G401.6 (cell line): ENCODE measurements around the gene SFMBT2.

ENCODE experiments used
- FAIRE-seq: peaks from 2 replicates; lab custom pipeline; 2012; peaks lifted over from hg19 to GRCh38; lab: Jason Lieb, UNC

Gene SFMBT2

DNA sequence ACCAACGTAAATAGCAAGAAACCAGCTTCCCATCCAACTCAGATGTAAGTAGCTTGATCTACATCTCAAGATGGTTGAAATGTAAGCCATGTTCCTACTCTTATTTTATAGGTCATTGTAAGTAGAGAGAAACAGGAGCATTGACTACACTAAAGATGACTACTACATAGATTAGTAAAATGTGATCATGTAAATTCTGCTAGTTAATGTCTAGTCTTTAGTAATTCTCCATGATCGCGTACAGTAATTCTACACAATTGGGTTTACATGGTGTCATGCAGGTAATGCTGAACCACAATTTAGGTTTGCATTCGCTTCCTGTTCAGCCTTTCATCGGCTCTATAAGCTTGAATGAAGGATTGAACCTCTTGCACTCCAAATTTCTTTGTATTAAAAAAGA is 14.9 kb upstream of the SFMBT2 start:
- no peak for FAIRE-seq

DNA sequence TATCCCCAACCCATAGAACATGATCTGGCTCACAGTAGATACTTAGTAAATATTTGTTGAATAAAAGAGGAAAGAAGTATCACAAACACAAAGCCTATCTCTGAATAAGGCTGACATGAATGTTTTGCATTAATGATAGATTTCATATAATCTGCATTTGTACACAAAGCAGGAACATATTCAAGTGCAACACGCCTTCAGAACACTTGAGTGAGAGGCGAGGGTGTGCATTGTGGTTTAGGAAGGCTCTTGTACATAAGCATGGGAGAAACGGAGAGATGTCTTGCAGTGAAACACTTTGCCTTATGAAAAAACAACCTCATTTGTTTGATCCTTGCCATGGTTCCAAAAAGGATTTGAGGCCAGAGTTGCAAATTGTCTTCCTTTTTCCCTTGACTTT is 14.1 kb upstream of the SFMBT2 start:
- no peak for FAIRE-seq

DNA sequence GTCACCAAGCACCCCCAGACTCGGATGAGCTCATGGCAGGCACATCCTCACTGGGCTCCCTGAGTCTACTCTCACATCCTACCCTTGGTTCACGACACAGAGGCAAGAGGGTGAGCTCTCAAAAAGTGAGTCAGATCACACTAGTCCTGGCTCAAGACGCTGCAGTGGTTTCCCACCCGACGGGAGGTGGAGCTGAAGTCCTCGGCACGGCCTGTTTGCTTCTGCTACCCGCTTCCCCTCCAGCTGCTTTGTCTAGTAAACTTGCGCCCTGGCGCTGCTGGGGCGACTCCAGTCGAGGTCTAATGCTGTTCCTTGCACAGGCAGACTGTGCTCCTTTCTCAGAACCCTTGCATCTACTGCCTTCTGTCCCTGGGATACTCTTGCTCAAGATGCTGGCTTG is 13.5 kb upstream of the SFMBT2 start:
- FAIRE-seq, result no peak

DNA sequence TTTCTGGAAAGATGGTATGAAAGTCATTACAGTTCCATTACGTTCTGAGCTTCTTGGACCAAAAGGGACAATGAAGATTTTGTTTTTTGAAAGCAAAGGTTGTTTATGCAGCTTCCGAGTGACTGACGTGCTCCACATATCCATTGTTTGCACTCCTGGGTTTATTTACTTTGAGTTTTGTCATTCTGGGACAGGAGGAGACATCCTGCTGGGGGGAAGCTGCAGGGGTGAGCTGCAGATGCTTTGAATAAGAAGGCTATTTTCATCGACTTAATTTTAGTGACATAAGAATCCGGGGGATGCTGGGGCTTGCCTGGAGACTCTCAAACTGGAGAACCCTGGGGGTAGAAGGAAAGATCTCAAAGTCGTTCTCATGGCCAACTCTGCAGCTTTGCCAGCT is 12.7 kb upstream of the SFMBT2 start:
- FAIRE-seq, result no peak

DNA sequence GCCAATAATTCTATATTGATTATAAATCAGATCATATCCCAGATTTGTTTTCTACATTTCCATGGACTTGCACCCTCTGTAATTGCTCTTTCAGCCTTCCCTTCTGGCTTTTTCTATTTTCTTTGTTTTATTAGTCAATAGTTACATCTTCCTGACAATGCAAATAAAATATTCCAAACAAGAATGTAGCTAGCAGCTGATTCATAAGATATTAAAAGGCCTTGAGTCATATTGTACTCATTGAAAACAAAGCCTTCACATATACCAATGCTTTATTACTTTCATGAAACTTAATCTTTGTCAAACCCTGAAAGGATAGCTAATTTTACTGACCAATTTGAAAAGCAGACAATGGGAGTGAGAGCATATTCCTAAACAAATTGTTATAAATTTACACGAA is 10.7 kb upstream of the SFMBT2 start:
- no peak for FAIRE-seq

DNA sequence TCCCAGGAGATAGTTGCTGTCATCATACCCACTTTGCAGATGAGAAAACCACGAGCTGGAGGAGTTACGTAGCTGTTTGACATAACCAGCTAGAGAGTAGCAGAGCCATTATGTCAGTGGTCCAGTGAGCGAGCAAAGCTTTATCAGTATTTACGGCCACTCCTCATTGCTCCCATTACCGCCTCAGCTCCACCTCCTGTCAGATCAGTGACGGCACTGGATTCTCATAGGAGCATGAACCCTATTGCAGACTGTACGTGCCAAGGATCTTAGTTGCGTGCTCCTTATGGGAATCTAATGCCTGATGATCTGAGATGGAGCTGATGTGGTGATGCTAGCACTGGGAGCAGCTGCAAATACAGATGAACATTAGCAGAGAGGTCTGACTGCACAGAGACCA is 9.2 kb upstream of the SFMBT2 start:
- FAIRE-seq, result no peak

DNA sequence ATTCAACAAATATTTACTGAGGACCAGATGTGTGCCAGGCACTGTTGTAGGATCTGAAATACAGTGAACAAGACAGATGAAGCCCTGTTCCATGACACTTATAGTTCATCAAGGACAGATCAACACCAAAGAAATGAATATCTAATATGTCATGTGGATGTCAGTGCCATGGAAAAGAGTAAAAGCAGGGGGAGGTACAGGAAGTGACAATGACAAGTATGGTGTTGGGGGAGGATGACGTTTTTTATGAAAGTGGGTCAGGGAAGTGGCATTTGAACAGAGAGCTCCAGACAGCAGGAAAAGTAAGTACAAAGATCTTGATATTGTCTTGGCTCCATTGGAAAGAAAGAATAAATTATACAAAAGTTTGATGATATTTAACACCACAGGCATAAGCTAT is 7.0 kb upstream of the SFMBT2 start:
- no peak for FAIRE-seq

DNA sequence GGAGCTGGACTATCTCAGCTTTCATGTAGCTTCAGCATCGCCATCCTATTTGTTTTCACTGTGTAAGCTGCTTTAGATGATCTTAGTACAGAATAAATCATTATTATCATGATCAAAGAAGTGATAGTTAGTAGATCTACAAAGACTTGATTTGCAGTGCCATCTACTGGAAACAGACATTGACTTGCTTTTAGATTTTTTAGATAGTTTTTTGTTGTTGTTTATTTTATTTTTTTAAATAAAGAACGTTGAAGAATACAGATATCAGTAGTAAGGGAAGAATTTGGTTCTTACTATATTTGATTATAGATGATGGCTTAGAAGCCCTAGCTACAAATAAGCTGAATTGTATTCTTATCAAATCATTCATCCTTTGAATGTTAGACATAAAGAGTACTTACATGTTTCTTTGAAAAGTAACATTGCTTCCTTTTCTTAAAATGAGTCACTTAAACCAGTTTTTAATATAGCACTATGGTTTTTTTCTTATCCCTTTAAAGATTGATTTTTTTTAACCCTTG is 6.3 kb upstream of the SFMBT2 start:
- peak; percentile 73 for FAIRE-seq

DNA sequence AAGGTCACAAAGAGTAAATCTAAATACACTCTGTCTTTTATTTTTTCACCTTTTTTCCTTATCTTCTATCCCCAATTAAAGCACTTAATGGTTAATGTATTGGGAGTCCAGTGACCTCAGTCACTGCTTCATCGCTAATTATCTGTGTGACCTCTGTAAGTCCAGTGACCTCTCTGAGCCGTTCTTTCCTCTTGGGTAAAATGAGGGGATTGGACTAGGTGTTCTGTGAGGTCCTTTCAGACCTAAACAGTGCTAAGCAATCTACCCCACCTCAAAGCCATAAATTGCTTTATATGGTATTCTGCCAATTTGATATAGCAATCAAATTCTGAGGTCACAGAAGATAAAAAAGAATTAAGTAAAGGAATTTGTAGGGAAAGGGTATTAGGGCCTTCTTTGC is 3.9 kb upstream of the SFMBT2 start:
- no peak for FAIRE-seq

DNA sequence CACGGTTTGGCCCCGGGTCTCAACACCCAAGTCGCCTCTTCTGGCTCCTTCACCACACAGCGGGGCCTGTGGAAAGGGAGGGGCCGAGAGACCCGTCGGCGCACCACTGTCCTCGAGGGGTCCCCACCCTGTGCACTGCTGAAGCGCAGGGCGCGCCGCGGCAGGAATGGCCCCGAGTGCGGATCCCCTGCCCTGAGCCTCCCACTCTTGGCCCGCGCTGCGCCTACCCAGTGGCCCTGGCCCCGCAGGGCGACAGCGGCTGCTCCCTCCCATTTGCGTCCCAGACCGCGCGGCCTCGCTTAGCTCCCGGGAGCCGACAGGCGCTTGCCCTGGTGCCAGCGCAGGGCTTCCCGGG is 2.1 kb upstream of the SFMBT2 start:
- no peak for FAIRE-seq

DNA sequence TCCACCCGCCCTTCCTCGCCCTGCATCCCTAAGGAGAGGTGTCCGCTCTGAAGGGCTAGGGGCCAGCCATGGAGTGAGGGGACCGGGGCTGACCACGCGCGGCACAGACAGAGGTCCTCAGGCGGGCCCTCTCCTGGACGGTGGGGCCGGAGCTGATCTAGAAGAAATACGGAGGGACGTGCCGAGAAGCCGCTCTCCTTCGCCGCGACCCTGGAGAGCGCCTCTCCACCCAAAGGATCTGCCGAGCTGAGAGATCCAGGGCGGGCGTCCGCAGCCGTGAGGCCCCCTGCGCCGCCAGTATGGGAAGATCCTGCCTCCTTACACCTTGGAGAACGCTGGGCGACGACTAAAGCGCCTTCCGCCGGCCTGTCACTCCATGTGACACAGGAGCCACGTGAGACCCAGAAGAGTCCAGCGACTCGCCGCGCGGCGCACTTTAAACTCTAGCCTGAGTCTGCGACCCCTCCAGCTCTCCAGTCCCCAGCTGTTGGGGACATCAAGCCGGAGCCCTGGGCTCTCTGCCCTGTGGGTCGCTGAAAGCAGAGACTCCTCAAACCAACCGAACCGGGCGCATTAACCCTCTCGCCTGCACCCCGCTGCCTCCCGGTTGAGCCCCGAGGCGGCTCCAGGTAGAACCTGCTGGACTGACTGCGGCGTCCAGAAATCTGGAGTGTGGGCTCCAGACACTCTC is 1.5 kb upstream of the SFMBT2 start:
- no peak for FAIRE-seq

DNA sequence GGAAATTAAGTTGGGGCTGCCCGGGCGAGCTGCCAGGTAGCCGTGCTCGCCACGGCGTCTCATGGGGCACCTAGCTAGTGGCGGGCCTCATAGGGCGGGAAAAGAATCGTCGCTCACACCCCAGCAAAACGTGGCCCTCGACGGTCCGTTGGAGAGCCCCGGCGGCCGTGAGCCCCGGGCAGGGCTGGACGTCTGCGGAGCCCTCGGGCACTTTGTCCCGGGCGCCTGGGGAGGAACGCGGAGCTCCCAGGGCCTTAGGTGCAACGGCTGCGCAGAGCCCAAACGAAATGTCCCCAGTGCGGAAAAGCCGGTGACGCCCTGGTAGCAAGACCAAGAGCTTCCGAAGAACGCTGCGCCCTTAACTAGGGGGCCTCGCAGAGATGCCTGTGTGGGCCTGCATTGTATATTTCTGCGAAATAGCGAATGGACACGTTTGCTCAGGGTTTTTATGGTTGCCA is 866 bp upstream of the SFMBT2 start:
- no peak for FAIRE-seq

DNA sequence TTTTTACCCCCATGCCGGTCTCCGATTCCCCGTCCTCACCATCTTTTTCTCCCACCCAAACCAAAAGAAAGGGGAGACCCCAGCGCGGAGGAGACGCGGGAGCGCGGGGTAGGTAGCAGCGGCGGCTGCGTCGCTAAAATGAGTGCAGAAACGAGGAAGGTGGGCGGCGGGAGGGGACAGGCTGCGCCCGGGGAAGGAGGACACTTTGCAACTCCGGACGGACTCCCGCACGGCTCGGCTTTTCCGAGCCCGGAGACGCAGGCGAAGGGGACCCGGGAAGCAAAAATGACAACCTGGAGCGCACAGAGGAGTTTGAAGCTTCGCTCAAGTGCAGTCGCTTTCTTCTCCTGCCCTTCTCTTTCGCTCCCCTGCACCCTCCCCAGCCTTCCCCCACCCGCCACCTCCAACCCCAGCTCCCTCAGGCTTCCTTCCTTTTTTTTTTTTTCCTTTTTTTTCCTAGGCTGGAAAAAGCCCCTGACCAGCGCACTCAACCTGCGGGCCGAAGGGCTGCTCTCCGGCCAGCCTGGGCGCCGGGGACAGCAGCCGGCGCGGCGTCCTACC is 453 bp downstream of the SFMBT2 start:
- FAIRE-seq, result no peak

DNA sequence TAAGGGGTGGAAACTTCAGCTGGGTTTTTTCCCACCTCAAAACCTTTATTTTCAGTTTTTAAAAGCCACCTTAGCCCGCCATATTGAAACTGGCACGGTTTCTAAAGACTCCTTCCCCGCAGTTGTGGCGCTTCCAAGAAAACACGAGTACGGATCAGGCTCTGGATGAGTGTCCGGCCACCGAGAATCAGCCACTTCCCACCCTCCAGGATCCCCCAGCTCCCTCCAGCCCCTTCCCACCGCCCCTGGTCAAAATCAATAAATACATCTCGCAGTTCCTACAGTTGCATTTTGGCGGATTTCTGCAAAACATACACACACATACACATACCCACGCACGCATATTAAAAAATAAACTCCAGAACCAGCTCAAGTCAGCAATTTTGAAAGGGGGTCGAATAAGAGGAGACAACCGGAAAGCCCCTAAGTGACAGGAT is 1.1 kb downstream of the SFMBT2 start:
- FAIRE-seq, result no peak

DNA sequence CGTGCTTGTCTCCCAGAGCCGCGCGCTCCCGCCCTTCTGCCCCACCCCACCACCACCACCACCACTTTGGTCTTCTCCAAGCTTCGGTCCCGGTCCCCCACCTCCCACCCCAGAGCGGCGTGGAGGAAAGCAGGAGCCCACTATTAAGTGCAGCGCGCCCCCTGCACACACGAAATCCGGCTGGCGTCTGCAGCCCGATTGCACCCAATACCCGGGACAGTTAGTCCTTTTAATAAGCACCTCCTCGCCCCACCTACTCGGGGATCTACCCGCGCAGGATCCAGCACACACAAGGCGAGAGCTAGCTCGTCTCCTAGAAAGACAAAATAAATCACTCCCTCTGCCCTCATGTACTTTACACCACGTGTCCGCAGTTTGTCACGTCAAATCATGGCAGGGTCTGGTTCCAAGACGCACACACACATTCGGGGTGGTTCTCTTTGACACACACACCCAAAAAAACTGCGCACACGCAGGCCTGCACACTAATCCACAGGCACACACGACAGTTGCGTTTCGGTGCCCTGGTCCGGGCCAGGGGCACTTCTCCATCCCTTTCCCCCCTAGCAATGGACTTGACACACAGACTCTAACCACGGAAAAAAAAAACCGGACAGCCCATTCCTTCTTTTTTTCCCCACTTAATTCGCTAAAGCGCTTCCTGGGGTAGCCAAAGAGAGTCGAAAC is 1.6 kb downstream of the SFMBT2 start:
- no peak for FAIRE-seq

DNA sequence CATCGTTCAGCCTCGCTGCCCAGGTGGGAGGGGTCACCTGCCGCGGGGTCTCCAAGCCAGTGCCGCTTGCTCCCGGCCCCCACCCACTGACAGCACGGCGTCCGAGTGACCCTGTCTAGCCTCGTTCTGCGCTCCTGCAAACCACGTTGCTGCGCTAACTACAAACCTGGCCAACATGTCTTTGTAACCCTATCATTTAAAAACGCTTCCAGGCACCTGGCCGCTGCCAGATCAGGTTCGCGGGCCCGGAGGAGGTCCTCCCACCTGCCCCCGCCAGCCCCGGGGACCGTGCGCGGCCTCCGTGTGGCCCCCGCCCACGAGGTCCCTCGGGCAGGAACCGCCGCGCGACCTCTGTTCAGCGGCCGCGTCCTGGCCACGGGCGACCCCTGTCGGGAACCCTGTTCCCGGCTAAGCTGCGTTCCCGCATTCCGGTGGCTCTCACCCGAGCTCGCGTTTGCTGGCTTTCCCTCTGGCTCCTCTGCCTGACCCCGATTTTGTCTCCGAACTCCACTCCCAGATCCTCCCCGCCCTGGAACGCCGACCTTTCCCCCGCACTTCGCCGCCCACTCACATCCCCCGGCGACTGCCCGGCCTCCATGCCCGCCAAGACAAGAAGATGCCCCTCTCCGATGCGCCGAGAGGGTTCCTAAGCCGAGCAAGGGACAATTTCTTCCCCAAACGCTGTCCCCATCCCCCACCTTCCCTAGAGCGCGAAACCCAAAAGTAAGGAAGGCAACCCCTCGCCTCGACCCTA is 2.4 kb downstream of the SFMBT2 start:
- no peak for FAIRE-seq

DNA sequence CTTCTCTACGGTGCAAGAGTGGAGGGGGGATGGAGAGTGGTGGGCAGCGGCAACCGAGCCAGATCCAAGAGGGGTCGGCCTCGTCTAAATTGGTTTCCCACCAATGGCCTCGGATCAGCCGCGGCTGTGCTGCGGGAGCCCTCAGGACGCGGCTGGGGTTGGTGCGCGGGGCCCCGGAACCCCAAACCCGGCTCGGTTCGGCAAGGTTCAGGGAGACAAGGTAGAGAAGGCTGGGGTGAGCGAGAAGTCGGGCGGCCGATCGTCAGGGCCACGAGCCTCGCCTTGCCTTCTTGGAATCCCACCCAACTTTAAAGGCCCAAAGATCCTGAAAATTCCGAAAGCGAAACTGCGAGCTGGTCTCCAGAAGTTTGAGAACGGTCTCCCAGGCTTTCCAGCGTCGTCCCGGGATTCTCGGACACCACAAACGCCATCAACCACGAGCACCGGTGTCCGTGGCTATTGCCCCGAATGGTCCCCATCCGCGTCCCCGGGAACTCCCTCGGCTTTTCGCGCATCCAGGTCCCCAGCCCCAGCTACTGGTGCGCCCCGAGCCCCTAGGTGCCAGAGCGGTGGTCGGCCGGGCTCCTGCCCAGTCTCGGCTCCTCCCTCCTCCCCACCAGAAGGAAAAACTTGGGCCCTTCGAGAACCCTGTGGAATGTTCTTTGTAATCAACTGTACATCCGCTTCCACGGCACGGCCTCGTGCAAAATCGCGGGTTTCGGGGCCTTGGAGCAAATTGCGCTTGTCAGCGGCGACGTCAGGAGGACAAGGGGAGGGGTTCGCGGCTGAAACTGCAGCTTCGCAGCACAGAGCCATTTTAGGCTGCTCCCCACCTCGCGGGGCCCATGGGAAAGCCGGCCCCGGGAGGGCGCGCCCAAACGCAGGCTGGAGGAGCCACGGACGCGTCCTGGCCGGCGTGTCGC is 3.2 kb downstream of the SFMBT2 start:
- no peak for FAIRE-seq

DNA sequence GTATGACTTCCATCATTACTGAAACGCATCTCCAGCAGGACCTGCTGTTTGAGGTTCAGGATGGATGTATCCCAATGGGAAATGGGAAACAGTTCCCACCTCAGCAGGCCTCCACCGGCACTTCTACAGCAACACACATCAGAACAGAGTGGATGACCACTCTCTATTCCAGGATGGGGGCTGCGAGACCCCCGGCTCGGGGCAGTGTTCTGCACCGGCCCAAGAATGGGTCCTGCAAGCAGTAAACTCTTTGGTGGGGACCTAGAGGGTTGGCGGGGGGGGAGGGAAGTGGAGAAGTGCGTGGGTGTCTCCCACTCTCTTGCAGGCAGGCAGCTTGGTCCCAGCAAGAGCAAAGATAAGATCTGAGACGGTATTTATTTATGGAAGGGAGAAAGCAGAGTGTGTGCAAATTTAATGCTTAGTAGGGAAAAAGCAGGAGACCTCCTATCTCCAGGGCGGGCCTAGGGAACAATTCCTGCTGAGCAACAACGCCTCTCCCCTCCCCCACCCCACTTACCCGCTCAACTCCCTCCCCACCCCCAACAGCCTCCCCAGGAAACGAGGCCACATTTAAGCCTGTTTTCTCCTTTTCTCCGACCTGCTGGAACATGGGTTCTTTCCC is 4.0 kb downstream of the SFMBT2 start:
- no peak for FAIRE-seq

DNA sequence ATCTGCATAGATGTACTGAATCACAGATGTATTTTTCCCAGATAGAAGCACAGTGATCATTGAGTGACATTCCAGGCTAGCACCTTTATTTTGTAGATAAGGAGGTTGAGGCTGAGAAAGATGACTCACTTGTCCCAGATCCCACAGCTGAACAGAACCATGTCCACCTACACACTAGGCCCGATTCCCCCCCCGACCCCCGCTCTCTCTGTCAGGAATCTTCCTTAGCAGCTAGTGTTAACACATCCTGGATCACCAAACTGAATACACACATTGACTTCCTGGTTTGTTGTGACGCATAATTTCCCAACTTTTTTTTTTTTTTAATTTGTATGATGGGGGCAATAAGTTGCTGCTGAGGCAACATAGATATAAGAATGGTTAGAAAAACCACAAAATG is 5.2 kb downstream of the SFMBT2 start:
- no peak for FAIRE-seq

DNA sequence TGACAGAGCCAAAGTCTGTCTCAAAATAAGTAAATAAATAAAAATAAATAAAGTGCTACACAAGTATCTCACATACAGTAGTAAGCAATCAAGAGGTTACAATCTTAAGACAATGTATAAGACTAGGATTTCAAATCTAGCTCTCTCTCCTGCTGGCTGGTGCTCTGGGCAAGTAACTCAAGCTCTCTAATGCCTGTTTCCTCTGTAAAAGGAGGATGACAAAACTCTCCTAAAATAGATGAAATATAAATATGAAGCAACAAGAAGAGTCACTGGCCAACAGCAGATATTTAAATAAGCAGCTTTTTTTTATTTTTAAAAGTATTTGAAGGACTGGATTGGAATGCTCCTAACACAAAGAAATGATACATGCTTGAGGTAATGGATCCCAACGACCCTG is 7.2 kb downstream of the SFMBT2 start:
- no peak for FAIRE-seq

DNA sequence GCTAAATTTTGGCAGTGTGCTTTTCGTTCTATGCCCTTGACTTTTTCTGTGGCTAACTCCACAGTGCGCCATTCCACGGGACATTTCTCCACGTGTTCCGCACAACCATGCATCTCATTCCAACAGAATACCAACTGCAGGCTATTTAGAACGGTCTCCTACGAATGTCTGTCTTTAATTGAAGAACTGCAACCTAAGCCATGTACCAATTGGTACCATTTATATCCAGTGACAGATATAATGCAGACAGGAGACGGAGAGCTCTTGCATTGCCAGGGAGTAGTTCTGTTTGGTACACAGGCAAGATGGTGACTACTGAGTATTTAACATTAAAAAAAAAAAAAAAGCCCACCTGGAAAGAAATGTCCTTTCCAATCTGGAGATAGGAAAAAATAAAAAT is 9.1 kb downstream of the SFMBT2 start:
- FAIRE-seq, result no peak
